GM08714 (cell line): ENCODE results near the gene CAMTA2.
A peak's percentile ranks its signal among the peaks of the same experiment; 100 is the strongest.

Experiments
- H3K4me3 ChIP-seq: fragments of 200-500 bp; sonication (Bioruptor generic); 2 replicates; pipeline ENCODE4 v1.5.1; 2014; ENCODE audit warnings: mild to moderate bottlenecking, low read length, inconsistent platforms
- ZNF274 ChIP-seq: IDR thresholded peaks from 2 replicates; pipeline ENCODE4 v1.6.1; 2012; ENCODE audit warnings: mild to moderate bottlenecking, low read depth, low read length

Gene CAMTA2

DNA sequence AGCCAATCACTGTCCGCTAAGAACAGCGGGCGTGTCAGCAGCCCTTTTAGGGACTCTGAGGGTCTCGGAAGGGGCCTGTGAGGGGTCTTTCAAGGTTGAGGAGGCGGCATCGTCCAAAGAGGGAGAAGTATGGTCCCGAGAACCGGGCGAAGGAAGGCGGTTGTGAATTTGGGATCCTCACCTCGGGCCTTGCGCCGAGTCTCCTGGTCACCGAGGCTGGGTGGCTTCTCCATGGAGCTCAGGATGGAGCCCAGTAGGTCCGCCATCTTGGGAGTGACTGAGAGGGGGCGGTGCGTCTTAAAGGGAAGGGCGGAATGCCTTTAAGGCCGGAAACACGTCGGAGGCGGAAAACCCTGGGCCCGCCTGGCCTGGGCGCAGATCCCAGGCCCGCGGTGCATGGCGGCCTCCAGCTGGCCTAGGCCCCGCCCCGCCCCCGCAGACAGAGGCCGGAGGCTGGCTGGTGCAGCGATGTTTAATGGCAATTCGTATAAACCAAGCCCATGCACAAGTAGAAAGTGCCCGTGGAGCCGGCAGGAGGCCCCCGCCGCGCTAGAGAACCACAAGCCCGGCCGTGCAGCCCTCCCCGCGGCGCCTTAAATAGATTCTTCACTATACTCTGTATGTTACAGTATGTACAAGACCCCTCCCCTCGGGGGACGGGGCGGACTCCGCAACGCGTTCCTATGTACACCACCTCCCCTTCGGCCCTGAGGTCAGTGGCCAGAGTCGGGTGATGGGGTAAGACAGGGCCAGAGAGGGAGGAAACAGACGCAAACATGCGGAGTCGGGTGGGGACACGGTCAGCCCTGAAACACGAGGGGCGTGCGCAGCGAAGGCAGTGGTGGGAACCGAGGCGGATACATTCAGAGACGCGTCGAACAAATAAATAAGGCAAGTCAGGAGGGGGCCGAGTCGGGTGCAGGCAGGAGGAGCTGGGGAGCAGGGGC is 19.7 kb downstream of the CAMTA2 start, which contains the start of gene SPAG7:
TSS of gene SPAG7 (minus strand) at position 279 of the 947 bp plus-strand sequence. CDS start at position 266, 13 bp downstream.
- no peak for TF ChIP-seq ZNF274
- H3K4me3 ChIP-seq: peak within 1 kb of the TSS; percentile 77

DNA sequence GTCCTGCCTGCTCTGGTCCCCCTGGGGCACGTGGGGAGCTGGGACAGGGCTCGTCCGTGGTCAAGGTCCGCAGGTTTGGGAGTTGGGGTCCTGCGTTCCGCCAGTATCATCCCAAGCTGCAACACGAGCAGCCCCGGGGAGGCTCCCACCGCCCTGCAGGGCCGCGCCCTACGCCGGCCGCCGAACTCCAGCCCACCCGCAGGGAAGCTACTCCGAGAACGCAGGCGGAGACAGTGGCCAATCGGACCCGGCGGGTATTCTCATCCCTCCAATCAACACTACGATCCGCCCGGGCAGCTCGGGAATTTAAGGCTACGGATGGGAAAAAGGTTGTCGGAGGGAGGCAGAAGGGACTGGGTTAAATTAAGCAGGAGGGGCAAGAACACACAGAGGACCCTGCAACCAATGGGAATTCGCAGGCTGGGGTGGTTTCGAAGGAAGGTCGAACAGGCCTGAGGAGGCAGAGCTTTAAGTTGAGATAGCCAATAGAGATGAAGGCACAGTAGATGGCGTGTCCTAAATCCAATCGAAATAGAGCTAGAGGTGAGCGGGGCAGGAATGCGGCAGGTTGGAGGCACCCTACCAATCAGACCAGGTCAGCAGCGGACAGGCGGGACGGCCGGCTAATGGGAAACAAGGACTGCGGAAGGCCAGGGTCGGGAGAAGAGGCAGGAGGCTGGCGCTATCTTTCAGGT is 20.5 kb downstream of the CAMTA2 start:
- H3K4me3 ChIP-seq: peak overlapping the region; percentile 77
- TF ChIP-seq ZNF274: no peak

DNA sequence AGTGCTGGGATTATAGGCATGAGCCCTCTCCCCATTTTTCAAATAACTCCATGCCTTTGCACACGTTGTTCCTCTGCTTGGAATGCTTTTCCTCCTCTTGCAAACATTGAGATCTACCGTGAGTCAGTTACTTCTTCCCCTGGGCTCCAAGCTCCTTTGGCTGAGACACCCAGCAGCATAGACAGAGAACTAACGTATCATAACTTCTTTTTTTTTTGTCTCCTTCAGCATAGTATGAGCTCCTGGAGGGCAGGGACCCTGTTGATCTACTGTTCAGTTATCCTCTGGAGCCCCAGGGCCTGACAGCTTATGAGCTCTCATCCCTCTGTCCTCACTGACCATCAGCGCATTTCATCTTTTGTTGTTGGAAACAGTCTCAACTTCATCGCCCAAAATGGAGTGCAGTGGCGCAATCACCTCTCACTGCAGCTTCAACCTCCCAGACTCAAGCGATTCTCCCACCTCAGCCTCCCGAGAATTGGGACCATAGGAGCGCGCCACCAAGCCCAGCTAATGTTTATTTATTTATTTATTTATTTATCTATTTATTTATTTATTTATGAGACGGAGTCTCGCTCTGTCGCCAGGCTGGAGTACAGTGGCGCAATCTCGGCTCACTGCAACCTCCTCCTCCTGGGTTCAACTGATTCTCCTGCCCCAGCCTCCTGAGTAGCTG is 22.0 kb downstream of the CAMTA2 start:
- no peak overlapping the region for H3K4me3 ChIP-seq
- no peak for TF ChIP-seq ZNF274

GRCh38 chr17:4960279-4960922 is 27.1 kb downstream of the CAMTA2 start:
- no peak overlapping the region for H3K4me3 ChIP-seq
- no peak for TF ChIP-seq ZNF274

DNA sequence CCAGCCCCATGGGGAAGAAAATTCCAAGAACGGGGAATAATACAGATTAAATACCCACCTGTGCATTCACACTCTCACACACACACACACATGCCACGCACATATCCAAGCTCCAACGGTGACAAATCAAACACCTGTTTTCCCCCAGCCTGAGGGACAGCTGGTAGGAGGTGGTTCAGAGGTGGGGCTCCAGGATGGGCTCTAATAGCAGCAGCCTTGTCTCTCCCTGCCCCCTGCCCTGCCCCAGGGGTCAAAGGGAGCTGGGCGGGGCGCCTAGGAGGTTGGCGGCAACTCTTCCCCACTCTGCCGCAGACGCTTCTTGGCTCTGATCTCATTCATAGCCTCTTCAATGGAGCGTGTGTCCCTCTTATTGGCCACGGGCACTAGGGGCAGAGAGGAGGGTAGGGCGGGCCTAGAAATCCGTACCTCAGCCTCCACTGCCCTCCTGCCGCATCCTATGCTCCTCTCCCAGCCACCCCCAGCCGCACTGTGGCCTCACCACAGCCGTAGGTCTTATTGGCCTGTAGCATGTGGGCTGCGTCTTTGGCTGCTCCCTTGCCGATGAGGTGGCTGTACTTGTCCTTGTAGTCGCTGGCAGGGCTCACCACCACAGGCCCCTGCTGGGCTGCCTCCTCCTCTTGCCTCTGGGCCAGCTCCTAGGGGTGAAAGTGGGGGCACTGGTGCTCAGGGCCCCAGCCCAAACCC is 28.1 kb downstream of the CAMTA2 start:
- H3K4me3 ChIP-seq: no peak overlapping the region
- no peak for TF ChIP-seq ZNF274

- no peak overlapping the region for H3K4me3 ChIP-seq
- no peak for TF ChIP-seq ZNF274
Observed at GRCh38 chr17:4958102-4958501, 29.4 kb downstream of the CAMTA2 start.

GRCh38 chr17:4956493-4957061 is 30.9 kb downstream of the CAMTA2 start:
- no peak overlapping the region for H3K4me3 ChIP-seq
- no peak for TF ChIP-seq ZNF274

DNA sequence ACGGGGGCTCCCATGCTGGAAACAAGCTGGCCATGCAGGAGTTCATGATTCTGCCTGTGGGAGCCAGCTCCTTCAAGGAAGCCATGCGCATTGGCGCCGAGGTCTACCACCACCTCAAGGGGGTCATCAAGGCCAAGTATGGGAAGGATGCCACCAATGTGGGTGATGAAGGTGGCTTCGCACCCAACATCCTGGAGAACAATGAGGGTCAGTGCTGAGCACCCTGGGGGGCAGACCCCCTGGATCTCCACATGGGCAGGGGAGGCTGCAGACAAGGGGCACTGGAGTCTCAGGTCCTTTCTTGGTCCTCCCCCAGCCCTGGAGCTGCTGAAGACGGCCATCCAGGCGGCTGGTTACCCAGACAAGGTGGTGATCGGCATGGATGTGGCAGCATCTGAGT is 32.4 kb downstream of the CAMTA2 start:
- no peak for TF ChIP-seq ZNF274

GRCh38 chr17:4953451-4953961 is 34.0 kb downstream of the CAMTA2 start:
- no peak for TF ChIP-seq ZNF274
- H3K4me3 ChIP-seq: no peak overlapping the region

More for the DNA sequence above, 32.4 kb downstream of the CAMTA2 start:
- no peak overlapping the region for H3K4me3 ChIP-seq

DNA sequence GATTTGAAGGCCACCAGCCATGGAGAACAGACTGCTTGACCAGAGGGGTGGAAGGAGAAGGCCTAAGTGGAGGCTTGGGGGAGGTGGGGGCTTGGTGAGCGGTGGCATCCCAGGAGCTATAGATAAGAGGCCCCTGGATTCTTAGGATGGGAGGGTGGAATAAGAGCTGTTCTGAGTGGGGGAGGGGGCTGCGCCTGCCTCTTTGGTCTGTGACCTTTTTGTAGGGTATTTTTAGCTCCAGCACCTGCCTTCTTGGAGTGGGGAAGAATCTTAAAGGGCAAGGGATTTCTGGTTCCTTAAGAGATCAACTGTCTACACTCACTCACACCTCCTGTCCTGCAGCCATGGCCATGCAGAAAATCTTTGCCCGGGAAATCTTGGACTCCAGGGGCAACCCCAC is 36.0 kb downstream of the CAMTA2 start:
- no peak for TF ChIP-seq ZNF274
- H3K4me3 ChIP-seq: no peak overlapping the region

GRCh38 chr17:4950746-4951204 is 36.7 kb downstream of the CAMTA2 start, which contains the start of gene ENO3:
Gene ENO3 (plus strand): TSS chr17:4951119. CDS start chr17:4951830, 711 bp downstream.
- peak within 1 kb of the TSS; percentile 58; the same call in 1 of the 2 replicates for H3K4me3 ChIP-seq
- no peak for TF ChIP-seq ZNF274

DNA sequence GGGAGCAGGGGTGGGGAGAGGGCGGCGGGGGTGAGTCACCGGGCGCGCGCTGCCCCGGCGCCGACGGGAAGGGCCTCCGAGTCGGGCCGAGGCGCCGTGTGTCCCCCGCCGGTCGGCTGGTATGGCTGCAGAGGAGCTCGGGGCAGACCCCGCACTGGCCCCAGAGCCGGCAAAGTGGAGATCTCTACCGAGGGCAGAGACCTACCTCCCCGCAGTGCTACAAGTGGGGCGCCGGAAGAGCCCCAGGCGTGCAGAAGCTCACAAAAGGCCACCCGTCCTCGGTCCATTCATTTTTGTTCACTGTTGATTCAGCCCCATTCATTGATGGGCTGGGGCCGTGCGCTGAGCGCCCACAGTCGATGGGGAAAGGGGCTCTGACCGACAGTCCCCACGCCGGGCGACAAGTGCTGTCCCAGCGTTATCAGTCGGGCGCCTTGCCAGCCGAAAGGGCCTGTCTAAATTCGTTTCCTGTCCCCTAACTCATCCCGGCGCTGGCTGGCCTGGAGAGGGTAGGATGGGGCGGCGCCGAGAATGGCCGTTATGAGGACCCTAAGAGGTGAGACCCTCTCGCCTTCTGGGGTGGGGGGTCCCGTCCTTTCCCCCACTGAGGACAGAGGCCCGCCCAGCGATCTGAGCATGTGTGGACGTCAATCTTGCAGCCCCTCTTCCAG is 37.3 kb downstream of the CAMTA2 start:
- H3K4me3 ChIP-seq: peak overlapping the region; percentile 58; the same call in 1 of the 2 replicates
- no peak for TF ChIP-seq ZNF274
